Activated CD8-positive, alpha-beta memory T cell treated with anti-CD3 and anti-CD28 coated beads for 24 hours (primary cell): ENCODE results near the gene P2RY8.
"Not testable (repeated sequence)": the region's sequence is repeated elsewhere in the genome, so short reads cannot be mapped to it uniquely, and the experiment has no call there.

Experiments used
- DNase-seq: peaks from one replicate; pipeline ENCODE4 v3.0.0-alpha.2; 2020

The P2RY8 gene

GRCh38 chrX:1519022-1519497 is 17.9 kb downstream of the P2RY8 start:
- DNase-seq: no peak

- DNase-seq: peak; percentile 13
Observed at GRCh38 chrX:1518512-1518911, 18.5 kb downstream of the P2RY8 start.

GRCh38 chrX:1516596-1517104 is 20.3 kb downstream of the P2RY8 start:
- peak; percentile 53 for DNase-seq

- DNase-seq: peak; percentile 44
Observed at GRCh38 chrX:1511829-1512228, 25.2 kb downstream of the P2RY8 start.

GRCh38 chrX:1511150-1511549 is 25.8 kb downstream of the P2RY8 start:
- no peak for DNase-seq

GRCh38 chrX:1507511-1508463 is 29.2 kb downstream of the P2RY8 start:
- DNase-seq: peak; percentile 64

- peak; percentile 38 for DNase-seq
Observed at GRCh38 chrX:1506916-1507315, 30.1 kb downstream of the P2RY8 start.

GRCh38 chrX:1502853-1503252 is 34.1 kb downstream of the P2RY8 start:
- DNase-seq: peak; percentile 49

GRCh38 chrX:1502241-1502640 is 34.7 kb downstream of the P2RY8 start:
- peak; percentile 51 for DNase-seq

GRCh38 chrX:1500701-1501624 is 36.0 kb downstream of the P2RY8 start:
- DNase-seq: peak; percentile 56

GRCh38 chrX:1496076-1496475 is 40.9 kb downstream of the P2RY8 start:
- peak; percentile 53 for DNase-seq

GRCh38 chrX:1493877-1494510 is 43.0 kb downstream of the P2RY8 start:
- no peak for DNase-seq

- no peak for DNase-seq
Observed at GRCh38 chrX:1493412-1493811, 43.6 kb downstream of the P2RY8 start.

GRCh38 chrX:1492421-1493012 is 44.5 kb downstream of the P2RY8 start:
- DNase-seq: no peak

GRCh38 chrX:1491851-1492349 is 45.1 kb downstream of the P2RY8 start:
- DNase-seq: no peak

- DNase-seq: not testable (repeated sequence)
Observed at GRCh38 chrX:1491248-1491647, 45.7 kb downstream of the P2RY8 start.

- not testable (repeated sequence) for DNase-seq
Observed at GRCh38 chrX:1490723-1491122, 46.3 kb downstream of the P2RY8 start.

GRCh38 chrX:1489354-1489753 is 47.6 kb downstream of the P2RY8 start:
- DNase-seq: not testable (repeated sequence)

GRCh38 chrX:1488745-1489144 is 48.2 kb downstream of the P2RY8 start:
- DNase-seq: no peak

- DNase-seq: peak; percentile 45
Observed at GRCh38 chrX:1488141-1488540, 48.8 kb downstream of the P2RY8 start.

GRCh38 chrX:1487401-1487800 is 49.6 kb downstream of the P2RY8 start:
- peak; percentile 43 for DNase-seq
